IMR-90 (cell line): ENCODE results near the gene ME2. TPM values are rescaled to one million over a fixed set of nuclear protein-coding genes. Genes with fewer than 3 reads are reported as not detected.

ENCODE experiments used
- ATAC-seq: fragments of 200-7000 bp; cut with Tn5 transposase; 2 replicates; pipeline ENCODE4 v1.9.1; 2020; ENCODE audit warnings: low read depth, mild to moderate bottlenecking, moderate library complexity
- BruUV-seq: library from RNA; stranded (reverse); fragments of 400-500 nt; replicated peaks from 2 replicates; lab custom pipeline; 2021; lab: Mats Ljungman, UMichigan
- CTCF ChIA-PET: fragments of 300-600 bp; formaldehyde crosslinking; extraction: SDS; loops from one replicate; lab custom pipeline; 2021; ENCODE audit warnings: antibody characterized with exemption; lab: Yijun Ruan, JAX
- POLR2A ChIA-PET: fragments of 300-600 bp; sonication (Branson Sonifier 250); formaldehyde crosslinking; loops from one replicate; lab custom pipeline; 2022; ENCODE audit warnings: antibody characterized with exemption; ENCODE audit not compliant: unreplicated experiment; lab: Charles Lee
- DNase-seq: peaks from one replicate; pipeline ENCODE4 v3.0.0; 2013
- H2AFZ ChIP-seq: replicated peaks from 2 replicates; pipeline ENCODE3; 2013; ENCODE audit warnings: low read length, mild to moderate bottlenecking; ENCODE audit not compliant: poor library complexity
- H2AK5ac ChIP-seq: 2 replicates; pipeline ENCODE4 v1.6.1; 2013; ENCODE audit warnings: low read depth, low read length, inconsistent platforms
- H2AK9ac ChIP-seq: replicated peaks from 2 replicates; pipeline ENCODE3; 2013; ENCODE audit warnings: mild to moderate bottlenecking, low read depth, low read length, moderate library complexity; ENCODE audit not compliant: poor library complexity
- H2BK120ac ChIP-seq: 2 replicates; pipeline ENCODE4 v1.6.1; 2013; ENCODE audit warnings: low read depth, low read length, inconsistent platforms
- H2BK15ac ChIP-seq: 3 replicates; pipeline ENCODE4 v1.6.1; 2013; ENCODE audit warnings: low read depth, low read length, inconsistent platforms
- H2BK20ac ChIP-seq: 2 replicates; pipeline ENCODE4 v1.6.1; 2013; ENCODE audit warnings: low read depth, mild to moderate bottlenecking, inconsistent platforms, low read length, moderate library complexity
- H2BK5ac ChIP-seq: 2 replicates; pipeline ENCODE4 v1.6.1; 2013; ENCODE audit warnings: mild to moderate bottlenecking, low read depth, low read length, inconsistent platforms; ENCODE audit not compliant: poor library complexity, severe bottlenecking
- H3K14ac ChIP-seq: replicated peaks from 2 replicates; pipeline ENCODE4 v1.6.1; 2013; ENCODE audit warnings: low read depth, low read length, inconsistent platforms
- H3K18ac ChIP-seq: 2 replicates; pipeline ENCODE4 v1.6.1; 2013; ENCODE audit warnings: low read depth, low read length, control low read depth
- H3K23ac ChIP-seq: 2 replicates; pipeline ENCODE4 v1.6.1; 2013; ENCODE audit warnings: low read depth, low read length, inconsistent platforms
- H3K27ac ChIP-seq: 2 replicates; pipeline ENCODE4 v1.5.1; 2013; ENCODE audit warnings: mild to moderate bottlenecking, control low read depth, low read length; ENCODE audit not compliant: insufficient read depth
- H3K27me3 ChIP-seq: 2 replicates; pipeline ENCODE4 v1.6.1; 2013; ENCODE audit warnings: low read length; ENCODE audit not compliant: control insufficient read depth, insufficient read depth
- H3K36me3 ChIP-seq: 2 replicates; pipeline ENCODE4 v1.6.1; 2013; ENCODE audit warnings: low read length, mixed read lengths; ENCODE audit not compliant: control insufficient read depth, insufficient read depth
- H3K4ac ChIP-seq: 2 replicates; pipeline ENCODE4 v1.6.1; 2013; ENCODE audit warnings: low read depth, low read length, inconsistent platforms
- H3K4me1 ChIP-seq: 2 replicates; pipeline ENCODE4 v1.6.1; 2013; ENCODE audit warnings: low read length, mixed read lengths; ENCODE audit not compliant: control insufficient read depth, insufficient read depth
- H3K4me2 ChIP-seq: 2 replicates; pipeline ENCODE4 v1.6.1; 2013; ENCODE audit warnings: low read depth, mild to moderate bottlenecking, control low read depth, low read length, moderate library complexity
- H3K4me3 ChIP-seq: 2 replicates; pipeline ENCODE4 v1.5.1; 2013; ENCODE audit warnings: low read depth, mild to moderate bottlenecking, control low read depth, low read length, moderate library complexity; ENCODE audit not compliant: insufficient read depth
- H3K56ac ChIP-seq: 2 replicates; pipeline ENCODE4 v1.6.1; 2013; ENCODE audit warnings: low read length, inconsistent platforms; ENCODE audit not compliant: insufficient read depth; ENCODE audit errors: extremely low read depth
- H3K79me1 ChIP-seq, 2 experiments: 2 replicates each; pipeline ENCODE4 v1.6.1; 2013; ENCODE audit warnings: low read length in 2 of 2, inconsistent platforms in 1 of 2, low read depth in 1 of 2
- H3K9ac ChIP-seq: 2 replicates; pipeline ENCODE4 v1.6.1; 2013; ENCODE audit warnings: low read depth, low read length, control low read depth
- H3K9me1 ChIP-seq: 2 replicates; pipeline ENCODE4 v1.6.1; 2013; ENCODE audit warnings: low read length, inconsistent platforms; ENCODE audit not compliant: insufficient read depth
- H3K9me3 ChIP-seq: 2 replicates; pipeline ENCODE4 v1.6.1; 2013; ENCODE audit warnings: low read length; ENCODE audit not compliant: control insufficient read depth, insufficient read depth
- H4K20me1 ChIP-seq: 2 replicates; pipeline ENCODE4 v1.6.1; 2013; ENCODE audit warnings: low read length, inconsistent platforms; ENCODE audit not compliant: insufficient read depth
- H4K5ac ChIP-seq: 2 replicates; pipeline ENCODE4 v1.6.1; 2013; ENCODE audit warnings: mild to moderate bottlenecking, low read depth, low read length, control low read depth
- H4K8ac ChIP-seq, 2 experiments: 2 replicates each; pipeline ENCODE4 v1.6.1; 2013; ENCODE audit warnings: low read depth in 2 of 2, low read length in 2 of 2, control low read depth in 1 of 2, inconsistent platforms in 1 of 2
- H4K91ac ChIP-seq: 2 replicates; pipeline ENCODE4 v1.6.1; 2013; ENCODE audit warnings: low read depth, low read length, inconsistent platforms; ENCODE audit not compliant: insufficient read depth
- ELK1 ChIP-seq: fragments of 150-350 bp; IDR thresholded peaks from 2 replicates; pipeline ENCODE4 v1.6.1; 2016; ENCODE audit warnings: low read depth, mild to moderate bottlenecking, low read length, moderate library complexity, borderline replicate concordance
- MAZ ChIP-seq: IDR thresholded peaks from 2 replicates; pipeline ENCODE4 v1.6.1; 2012; ENCODE audit warnings: low read depth, mild to moderate bottlenecking, low read length, improper control_type of control experiment, moderate library complexity, borderline replicate concordance
- NFE2L2 ChIP-seq: fragments of 150-350 bp; IDR thresholded peaks from 2 replicates; pipeline ENCODE4 v1.6.1; 2016; ENCODE audit warnings: low read depth, mild to moderate bottlenecking, low read length
- POLR2A ChIP-seq: IDR thresholded peaks from 2 replicates; pipeline ENCODE4 v1.6.1; 2012; ENCODE audit warnings: mild to moderate bottlenecking, low read depth, low read length
- RAD21 ChIP-seq: IDR thresholded peaks from 2 replicates; pipeline ENCODE4 v1.6.1; 2012; ENCODE audit warnings: low read length, improper control_type of control experiment
- RFX5 ChIP-seq: IDR thresholded peaks from 2 replicates; pipeline ENCODE4 v1.8.0; 2012; ENCODE audit warnings: low read depth, mild to moderate bottlenecking, low read length, moderate library complexity
- SMC3 ChIP-seq: fragments of 150-350 bp; IDR thresholded peaks from 2 replicates; pipeline ENCODE4 v1.6.1; 2016; ENCODE audit warnings: low read depth, mild to moderate bottlenecking, antibody characterized with exemption, low read length, moderate library complexity
- WGBS, 2 experiments: methylation state at CpG; one replicate each; pipeline versions ENCODE4 v1.1.5 to v1.1.7; 2013; ENCODE audit warnings: missing lambda C conversion rate in 2 of 2; ENCODE audit not compliant: insufficient read length in 1 of 2; ENCODE audit errors: extremely low coverage in 2 of 2; 5-methylcytosine and 5-hydroxymethylcytosine counted together
- dilution Hi-C: fragments of 300-500 bp; cut with HindIII; formaldehyde crosslinking; loops from one replicate; pipeline ENCODE4 v1.14.3; 2018; ENCODE audit warnings: low sequenced_read_pairs; ENCODE audit not compliant: unreplicated experiment
- in situ Hi-C: fragments of 300-500 bp; cut with MboI; formaldehyde crosslinking; loops from 3 replicates; pipeline ENCODE4 v1.14.3; 2019; ENCODE audit warnings: low sequenced_read_pairs, inconsistent platforms, mixed read lengths
- intact Hi-C: fragments of 100-400 bp; cut with micrococcal nuclease; formaldehyde crosslinking; loops from 2 replicates; pipeline ENCODE4 v1.10.0; 2022
- polyA plus RNA-seq, 3 experiments: library from polyadenylated mRNA; depleted of rRNA; stranded (reverse); fragments of >200 nt; gene quantifications; 2 replicates each; pipeline ENCODE4 v1.2.3, GENCODE V29; 2012; ENCODE audit warnings: low replicate concordance in 1 of 3
- total RNA-seq: library from RNA; depleted of rRNA; stranded (reverse); fragments of >200 nt; gene quantifications from 2 replicates; pipeline ENCODE4 v1.2.3, GENCODE V29; 2012

ME2 gene
- total and polyA plus RNA-seq, 2 of the 4 experiments (the other 2 are of a cell fraction) = 29.7 to 32.6 TPM

GRCh38 chr18:50869150-50869549 is 9.8 kb upstream of the ME2 start:
- WGBS, 2 experiments = 80% methylated on average over 2 of the region's 4 CpGs; no CpG with 5 or more reads in 1 of the 2 experiments
- TF ChIP-seq ELK1 = no peak
- TF ChIP-seq RAD21 = no peak
- TF ChIP-seq NFE2L2 = no peak
- TF ChIP-seq POLR2A = no peak
- TF ChIP-seq MAZ = no peak
- no peak for TF ChIP-seq SMC3
- TF ChIP-seq RFX5 = no peak
- no peak for DNase-seq
- ChIA-PET POLR2A (no interaction called here), CTCF (interaction anchor here (0.6 kb wide), 1 partner anchor 297 kb away, joined by 4 read pairs; no protein-coding TSS in a partner anchor)
- Histone ChIP-seq H4K20me1 (no peaks in the 10 kb centered on the region), H3K23ac (no peak overlapping the region), H3K27ac (no peak overlapping the region), H2BK120ac (peak overlapping the region; percentile 12; the same call in 1 of the 2 replicates), H3K14ac (no peak overlapping the region), H2BK15ac (no peak overlapping the region), H3K56ac (no peak overlapping the region), H3K18ac (no peak overlapping the region), H4K91ac (0 out of 2 replicates have a peak overlapping the region, but pooled peaks have one; percentile 9), H3K9me1 (no peaks in the 10 kb centered on the region), H4K5ac (no peak overlapping the region), H3K4ac (no peak overlapping the region; the same call in 1 of the 2 replicates), H2AK5ac (no peak overlapping the region), H3K4me2 (no peak overlapping the region), H2AFZ (no peak overlapping the region), H2BK5ac (no peak overlapping the region), H2AK9ac (no peak overlapping the region), H3K4me3 (no peak overlapping the region), H3K36me3 (no peaks in the 10 kb centered on the region), H3K79me1 (no peaks in the 10 kb centered on the region), H3K9me3 (no peaks in the 10 kb centered on the region), H3K27me3 (no peaks in the 10 kb centered on the region), H3K9ac (no peak overlapping the region), H4K8ac (0 out of 4 replicates have a peak overlapping the region, but pooled peaks of 1 of the 2 experiments have one; percentile 25), H3K4me1 (peaks cover 3% of the 10 kb centered on the region; the same call in 1 of the 2 replicates), H2BK20ac (no peak overlapping the region)
- intact Hi-C loops = no loop called here
- no peak for ATAC-seq
- in situ Hi-C loops = no loop called here
- dilution Hi-C loops = no loop called here
- BruUV-seq = no TSS peak
